ENCODE data around the gene KRTAP2-4.
"Not testable (repeated sequence)": the region's sequence is repeated elsewhere in the genome, so short reads cannot be mapped to it uniquely, and the experiment has no call there.

Gene KRTAP2-4

DNA sequence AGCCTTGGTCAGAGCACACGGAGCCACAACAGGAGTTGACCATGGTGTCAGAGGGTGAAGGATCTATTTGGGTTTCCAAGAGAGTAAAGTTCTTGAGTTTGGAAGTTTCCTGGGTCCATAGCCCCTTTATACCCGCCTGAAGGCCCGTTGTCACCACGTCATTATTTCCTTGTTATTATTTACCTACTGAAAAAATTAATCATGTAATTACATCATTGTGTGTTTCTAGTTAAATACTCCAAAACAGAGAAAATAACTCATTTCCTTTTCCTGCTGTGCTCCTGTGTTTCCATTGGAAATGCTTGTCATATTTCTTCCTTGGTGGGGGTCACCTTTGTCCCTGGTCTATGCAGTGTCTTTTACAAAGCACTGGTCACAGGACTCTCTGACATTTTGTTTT, 32.4 kb upstream of the KRTAP2-4 start, which contains the start of gene KRTAP4-8:
Gene KRTAP4-8, minus strand, starts transcription at position 101 of the 400 bp plus-strand sequence. Its CDS starts 58 bp downstream, at position 43.
- H3K36me3 ChIP-seq (ENCODE audit: insufficient read depth, low read depth, low read length) = no peaks in the 10 kb centered on the region
- no peaks in the 10 kb centered on the region; the same call in 1 of the 2 replicates for H3K4me1 ChIP-seq (ENCODE audit: insufficient read depth, low read length)
- H3K27ac ChIP-seq (ENCODE audit: low read length) = no peak within 1 kb of the TSS
- no peak within 1 kb of the TSS for H3K9ac ChIP-seq (ENCODE audit: low read depth, low read length)
- no peak within 1 kb of the TSS for H3K4me3 ChIP-seq (ENCODE audit: low read length)
- H3K27me3 ChIP-seq (ENCODE audit: insufficient read depth, low read length) = no peaks in the 10 kb centered on the region
- peaks cover 3% of the 10 kb centered on the region; the same call in 1 of the 2 replicates for H3K9me3 ChIP-seq (ENCODE audit: insufficient read depth, low read depth, low read length)

GRCh38 chr17:41096055-41096454, 30.4 kb upstream of the KRTAP2-4 start:
- H3K4me1 ChIP-seq (ENCODE audit: insufficient read depth, low read length) = no peaks in the 10 kb centered on the region; the same call in 1 of the 2 replicates
- H3K4me3 ChIP-seq (ENCODE audit: low read length) = no peak overlapping the region
- no peak overlapping the region for H3K9ac ChIP-seq (ENCODE audit: low read depth, low read length)
- no peaks in the 10 kb centered on the region for H3K36me3 ChIP-seq (ENCODE audit: insufficient read depth, low read depth, low read length)
- no peaks in the 10 kb centered on the region for H3K27me3 ChIP-seq (ENCODE audit: insufficient read depth, low read length)
- peaks cover 14% of the 10 kb centered on the region; the same call in 1 of the 2 replicates for H3K9me3 ChIP-seq (ENCODE audit: insufficient read depth, low read depth, low read length)
- no peak overlapping the region for H3K27ac ChIP-seq (ENCODE audit: low read length)

- H3K4me1 ChIP-seq (ENCODE audit: insufficient read depth, low read length); H3K4me3 ChIP-seq (ENCODE audit: low read length); H3K36me3 ChIP-seq (ENCODE audit: insufficient read depth, low read depth, low read length); H3K9ac ChIP-seq (ENCODE audit: low read depth, low read length); H3K27ac ChIP-seq (ENCODE audit: low read length); H3K27me3 ChIP-seq (ENCODE audit: insufficient read depth, low read length): not testable (repeated sequence)
- peaks cover 14% of the 10 kb centered on the region; the same call in 1 of the 2 replicates for H3K9me3 ChIP-seq (ENCODE audit: insufficient read depth, low read depth, low read length)
Measured at GRCh38 chr17:41088760-41089352, 23.2 kb upstream of the KRTAP2-4 start.

DNA sequence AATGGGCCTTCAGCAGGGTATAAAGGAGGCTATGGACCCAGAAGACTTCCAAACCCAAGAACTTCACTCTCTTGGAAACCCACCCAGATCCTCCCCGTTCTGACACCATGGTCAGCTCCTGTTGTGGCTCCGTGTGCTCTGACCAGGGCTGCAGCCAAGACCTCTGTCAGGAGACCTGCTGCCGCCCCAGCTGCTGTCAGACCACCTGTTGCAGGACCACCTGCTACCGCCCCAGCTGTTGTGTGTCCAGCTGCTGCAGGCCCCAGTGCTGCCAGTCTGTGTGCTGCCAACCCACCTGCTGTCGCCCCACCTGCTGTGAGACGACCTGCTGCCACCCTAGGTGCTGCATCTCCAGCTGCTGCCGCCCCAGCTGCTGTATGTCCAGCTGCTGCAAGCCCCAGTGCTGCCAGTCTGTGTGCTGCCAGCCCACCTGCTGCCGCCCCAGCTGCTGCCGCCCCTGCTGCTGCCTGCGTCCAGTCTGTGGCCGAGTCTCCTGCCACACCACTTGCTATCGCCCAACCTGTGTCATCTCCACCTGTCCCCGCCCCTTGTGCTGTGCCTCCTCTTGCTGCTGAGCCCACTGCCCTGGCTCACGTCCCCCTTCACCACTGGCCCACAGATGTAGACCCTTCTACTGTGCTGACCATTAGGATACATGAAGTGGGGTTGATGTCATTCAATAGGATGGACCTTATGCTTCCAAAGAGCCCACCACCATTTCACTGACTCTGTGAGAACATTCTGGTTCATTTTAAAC, 18.6 kb upstream of the KRTAP2-4 start, which contains the start of gene KRTAP4-7:
Gene KRTAP4-7, plus strand, starts transcription at position 51 of the 757 bp plus-strand sequence. Its CDS starts 57 bp downstream, at position 108.
- H3K9ac ChIP-seq (ENCODE audit: low read depth, low read length); H3K4me1 ChIP-seq (ENCODE audit: insufficient read depth, low read length); H3K27ac ChIP-seq (ENCODE audit: low read length); H3K27me3 ChIP-seq (ENCODE audit: insufficient read depth, low read length); H3K9me3 ChIP-seq (ENCODE audit: insufficient read depth, low read depth, low read length); H3K36me3 ChIP-seq (ENCODE audit: insufficient read depth, low read depth, low read length); H3K4me3 ChIP-seq (ENCODE audit: low read length): not testable (repeated sequence)

GRCh38 chr17:41083427-41083826, 17.7 kb upstream of the KRTAP2-4 start:
- H3K27ac ChIP-seq (ENCODE audit: low read length); H3K9ac ChIP-seq (ENCODE audit: low read depth, low read length); H3K4me3 ChIP-seq (ENCODE audit: low read length); H3K4me1 ChIP-seq (ENCODE audit: insufficient read depth, low read length); H3K9me3 ChIP-seq (ENCODE audit: insufficient read depth, low read depth, low read length); H3K36me3 ChIP-seq (ENCODE audit: insufficient read depth, low read depth, low read length); H3K27me3 ChIP-seq (ENCODE audit: insufficient read depth, low read length): not testable (repeated sequence)

GRCh38 chr17:41082626-41083025, 16.9 kb upstream of the KRTAP2-4 start:
- Histone ChIP-seq H3K9me3 (ENCODE audit: insufficient read depth, low read depth, low read length) (no peaks in the 10 kb centered on the region), H3K4me1 (ENCODE audit: insufficient read depth, low read length) (no peaks in the 10 kb centered on the region; the same call in 1 of the 2 replicates), H3K27ac (ENCODE audit: low read length) (no peak overlapping the region), H3K36me3 (ENCODE audit: insufficient read depth, low read depth, low read length) (no peaks in the 10 kb centered on the region), H3K4me3 (ENCODE audit: low read length) (no peak overlapping the region), H3K9ac (ENCODE audit: low read depth, low read length) (no peak overlapping the region), H3K27me3 (ENCODE audit: insufficient read depth, low read length) (no peaks in the 10 kb centered on the region)

DNA sequence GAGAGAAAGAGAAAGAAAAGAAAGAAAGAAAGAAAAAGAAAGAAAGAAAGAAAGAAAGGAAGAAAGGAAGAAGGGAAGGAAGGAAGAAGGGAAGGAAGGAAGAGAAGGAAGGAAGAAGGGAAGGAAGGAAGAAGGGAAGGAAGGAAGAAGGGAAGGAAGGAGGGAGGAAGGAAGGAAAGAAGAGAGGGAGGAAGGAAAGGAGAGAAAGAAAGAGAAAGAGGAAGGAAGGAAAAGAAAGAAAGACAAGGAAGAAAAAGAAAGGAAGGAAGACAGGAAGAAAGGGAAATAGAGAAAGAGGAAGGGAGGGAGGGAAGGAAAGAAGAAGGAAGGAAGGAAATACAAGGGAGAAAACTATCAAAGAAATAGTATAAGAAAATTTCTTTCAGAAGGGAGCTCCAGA, 11.1 kb upstream of the KRTAP2-4 start:
- Histone ChIP-seq H3K4me1 (ENCODE audit: insufficient read depth, low read length) (no peaks in the 10 kb centered on the region), H3K4me3 (ENCODE audit: low read length) (no peak overlapping the region), H3K9ac (ENCODE audit: low read depth, low read length) (no peak overlapping the region), H3K36me3 (ENCODE audit: insufficient read depth, low read depth, low read length) (no peaks in the 10 kb centered on the region), H3K27ac (ENCODE audit: low read length) (no peak overlapping the region), H3K27me3 (ENCODE audit: insufficient read depth, low read length) (no peaks in the 10 kb centered on the region), H3K9me3 (ENCODE audit: insufficient read depth, low read depth, low read length) (no peaks in the 10 kb centered on the region)

- Histone ChIP-seq H3K4me3 (ENCODE audit: low read length) (no peak overlapping the region), H3K36me3 (ENCODE audit: insufficient read depth, low read depth, low read length) (no peaks in the 10 kb centered on the region)
Measured at GRCh38 chr17:41073676-41074075, 8.0 kb upstream of the KRTAP2-4 start.

DNA sequence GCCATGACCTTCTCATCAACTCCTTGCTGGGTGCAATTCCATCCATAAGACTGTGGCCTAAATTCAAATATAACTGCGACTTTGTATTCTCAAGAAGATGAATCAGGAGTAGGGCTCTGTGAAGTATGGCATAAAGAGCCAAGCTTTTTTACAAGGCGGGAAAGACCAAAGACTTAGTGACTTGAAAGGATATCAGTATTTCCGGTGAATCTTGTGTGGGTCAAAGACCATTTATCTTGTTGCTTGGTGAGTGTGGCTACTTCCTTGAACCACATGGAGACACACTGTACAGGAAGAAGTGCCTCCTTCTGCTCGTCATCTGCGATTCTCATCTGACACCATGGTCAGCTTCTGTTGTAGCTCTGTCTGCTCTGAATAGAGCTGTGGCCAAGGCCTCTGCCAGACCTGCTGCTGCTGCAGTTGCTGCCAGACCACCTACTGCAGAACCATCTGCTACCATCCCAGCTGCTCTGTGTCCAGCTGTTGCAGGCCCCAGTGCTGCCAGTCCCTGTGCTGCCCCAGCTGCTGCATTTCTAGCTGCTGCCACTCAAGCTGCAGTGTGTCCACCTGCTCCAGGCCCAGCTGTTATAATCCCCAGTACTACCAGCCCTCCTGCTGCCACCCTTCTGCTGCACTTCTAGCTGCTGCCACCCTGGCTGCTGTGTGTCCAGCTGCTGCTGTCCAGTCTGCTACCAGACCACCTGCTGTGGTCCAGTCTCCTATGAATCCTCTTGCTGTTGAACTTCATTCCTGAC, 6.1 kb upstream of the KRTAP2-4 start:
- H3K36me3 ChIP-seq (ENCODE audit: insufficient read depth, low read depth, low read length) = no peaks in the 10 kb centered on the region
- H3K27ac ChIP-seq (ENCODE audit: low read length) = no peak overlapping the region
- no peak overlapping the region for H3K9ac ChIP-seq (ENCODE audit: low read depth, low read length)
- H3K4me3 ChIP-seq (ENCODE audit: low read length) = no peak overlapping the region
- no peaks in the 10 kb centered on the region for H3K9me3 ChIP-seq (ENCODE audit: insufficient read depth, low read depth, low read length)
- no peaks in the 10 kb centered on the region for H3K27me3 ChIP-seq (ENCODE audit: insufficient read depth, low read length)
- H3K4me1 ChIP-seq (ENCODE audit: insufficient read depth, low read length) = no peaks in the 10 kb centered on the region

More at GRCh38 chr17:41073676-41074075, 8.0 kb upstream of the KRTAP2-4 start:
- H3K4me1 ChIP-seq (ENCODE audit: insufficient read depth, low read length) = no peaks in the 10 kb centered on the region
- no peak overlapping the region for H3K9ac ChIP-seq (ENCODE audit: low read depth, low read length)
- no peaks in the 10 kb centered on the region for H3K9me3 ChIP-seq (ENCODE audit: insufficient read depth, low read depth, low read length)
- H3K27ac ChIP-seq (ENCODE audit: low read length) = no peak overlapping the region
- no peaks in the 10 kb centered on the region for H3K27me3 ChIP-seq (ENCODE audit: insufficient read depth, low read length)

DNA sequence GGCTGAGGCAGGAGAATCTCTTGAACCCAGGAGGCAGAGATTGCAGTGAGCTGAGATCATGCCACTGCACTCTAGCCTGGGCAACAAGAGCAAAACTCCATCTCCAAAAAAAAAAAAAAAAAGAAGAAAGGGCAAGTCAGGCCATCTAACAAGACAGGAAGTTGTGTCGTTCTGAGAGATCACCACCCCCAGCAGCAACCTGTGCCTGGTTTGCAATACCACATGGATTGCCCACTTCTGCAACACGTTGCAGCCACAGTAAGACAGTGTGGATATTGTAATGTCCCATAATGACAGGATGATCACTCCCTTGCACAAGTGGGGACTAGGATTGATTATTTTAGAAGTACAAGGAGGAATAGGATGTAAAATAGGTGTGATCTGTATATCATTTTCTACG, 3.4 kb upstream of the KRTAP2-4 start:
- H3K27ac ChIP-seq (ENCODE audit: low read length) = no peak overlapping the region
- H3K36me3 ChIP-seq (ENCODE audit: insufficient read depth, low read depth, low read length) = no peaks in the 10 kb centered on the region
- H3K9ac ChIP-seq (ENCODE audit: low read depth, low read length) = no peak overlapping the region
- no peaks in the 10 kb centered on the region for H3K4me1 ChIP-seq (ENCODE audit: insufficient read depth, low read length)
- no peaks in the 10 kb centered on the region for H3K9me3 ChIP-seq (ENCODE audit: insufficient read depth, low read depth, low read length)
- H3K27me3 ChIP-seq (ENCODE audit: insufficient read depth, low read length) = no peaks in the 10 kb centered on the region
- no peak overlapping the region for H3K4me3 ChIP-seq (ENCODE audit: low read length)

GRCh38 chr17:41067281-41067680, 1.6 kb upstream of the KRTAP2-4 start:
- H3K9ac ChIP-seq (ENCODE audit: low read depth, low read length) = no peak overlapping the region

More at GRCh38 chr17:41067281-41067680, 1.6 kb upstream of the KRTAP2-4 start:
- H3K27me3 ChIP-seq (ENCODE audit: insufficient read depth, low read length) = no peaks in the 10 kb centered on the region
- H3K36me3 ChIP-seq (ENCODE audit: insufficient read depth, low read depth, low read length) = no peaks in the 10 kb centered on the region
- no peaks in the 10 kb centered on the region for H3K4me1 ChIP-seq (ENCODE audit: insufficient read depth, low read length)
- no peak overlapping the region for H3K4me3 ChIP-seq (ENCODE audit: low read length)
- H3K9me3 ChIP-seq (ENCODE audit: insufficient read depth, low read depth, low read length) = no peaks in the 10 kb centered on the region
- H3K27ac ChIP-seq (ENCODE audit: low read length) = no peak overlapping the region

All from iPS-20b (cell line).